AG04449 (cell line): ENCODE measurements around the gene PSAPL1.

ENCODE experiments used
- CTCF ChIA-PET: fragments of 350-600 bp; formaldehyde crosslinking; extraction: SDS; loops from one replicate; lab custom pipeline; 2021; ENCODE audit warnings: antibody characterized with exemption; lab: Yijun Ruan, JAX
- POLR2A ChIA-PET: fragments of 400-600, 350-600 bp; formaldehyde crosslinking; extraction: SDS; loops from one replicate; lab custom pipeline; 2020; ENCODE audit warnings: antibody characterized with exemption, inconsistent platforms; lab: Yijun Ruan, JAX
- DNase-seq: peaks from one replicate; pipeline ENCODE4 v3.0.0-alpha.2; 2010; ENCODE audit warnings: low read depth, low spot score
- H3K4me3 ChIP-seq: 2 replicates; pipeline ENCODE4 v1.5.1; 2011; ENCODE audit warnings: low read depth, mild to moderate bottlenecking, control low read depth, low read length
- TF ChIP-seq, protein P1 (sequence below): IDR thresholded peaks from one replicate; pipeline ENCODE4 v1.5.1; 2011; ENCODE audit warnings: mild to moderate bottlenecking, moderate library complexity, low read length, control low read depth, inconsistent platforms; ENCODE audit not compliant: insufficient read depth; ENCODE audit errors: missing control alignments

PSAPL1 gene

DNA sequence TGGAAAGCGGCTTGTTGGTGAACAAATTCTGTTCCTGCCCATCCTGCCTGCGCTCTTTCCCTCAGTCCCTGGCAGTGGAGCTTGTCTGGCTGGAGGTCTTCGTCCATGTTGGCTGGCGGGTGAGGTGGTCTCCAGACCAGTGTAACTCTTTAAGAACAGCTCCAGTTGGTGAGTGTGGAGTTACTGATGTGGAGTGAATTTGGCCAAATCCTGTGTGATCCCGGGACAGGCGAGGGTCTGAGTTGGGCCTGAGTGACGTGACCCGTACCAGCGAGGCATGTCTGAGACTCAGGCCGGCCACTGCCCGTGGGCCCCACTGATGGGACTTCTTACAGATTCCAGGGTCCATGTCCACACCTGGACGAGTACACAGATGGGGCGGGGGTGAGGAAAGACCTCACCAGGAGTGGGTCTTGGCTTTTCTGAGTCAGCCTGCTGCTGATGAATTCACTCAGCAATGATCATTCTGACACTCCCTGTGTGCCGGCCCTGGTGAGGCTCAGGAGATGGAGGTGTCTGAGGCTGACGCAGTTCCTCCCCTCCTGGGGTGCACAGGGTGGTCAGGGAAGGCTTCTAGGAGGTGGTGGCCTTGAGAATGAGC is 45.5 kb downstream of the PSAPL1 start:
- CTCF ChIA-PET, result no interaction called here

DNA sequence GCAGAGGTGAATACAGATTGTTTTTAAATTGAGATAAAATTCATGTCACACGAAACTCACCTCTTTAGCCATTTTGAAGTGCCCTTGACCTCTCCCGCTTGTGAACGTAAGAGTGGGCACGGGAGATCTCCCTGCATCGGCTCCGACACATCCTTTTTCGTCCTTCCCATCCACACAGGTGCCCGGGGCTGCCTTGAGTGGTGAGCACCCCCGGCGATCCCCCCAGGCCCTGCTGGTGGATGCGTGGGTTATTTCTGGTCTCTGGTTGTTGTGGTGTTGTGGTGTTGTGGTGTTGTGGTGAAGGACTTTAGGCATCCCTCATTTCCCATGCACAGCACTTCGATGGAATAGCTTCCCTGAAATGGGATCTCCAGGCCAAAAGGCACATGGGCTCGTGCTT is 46.1 kb downstream of the PSAPL1 start:
- TF ChIP-seq, protein P1, sequence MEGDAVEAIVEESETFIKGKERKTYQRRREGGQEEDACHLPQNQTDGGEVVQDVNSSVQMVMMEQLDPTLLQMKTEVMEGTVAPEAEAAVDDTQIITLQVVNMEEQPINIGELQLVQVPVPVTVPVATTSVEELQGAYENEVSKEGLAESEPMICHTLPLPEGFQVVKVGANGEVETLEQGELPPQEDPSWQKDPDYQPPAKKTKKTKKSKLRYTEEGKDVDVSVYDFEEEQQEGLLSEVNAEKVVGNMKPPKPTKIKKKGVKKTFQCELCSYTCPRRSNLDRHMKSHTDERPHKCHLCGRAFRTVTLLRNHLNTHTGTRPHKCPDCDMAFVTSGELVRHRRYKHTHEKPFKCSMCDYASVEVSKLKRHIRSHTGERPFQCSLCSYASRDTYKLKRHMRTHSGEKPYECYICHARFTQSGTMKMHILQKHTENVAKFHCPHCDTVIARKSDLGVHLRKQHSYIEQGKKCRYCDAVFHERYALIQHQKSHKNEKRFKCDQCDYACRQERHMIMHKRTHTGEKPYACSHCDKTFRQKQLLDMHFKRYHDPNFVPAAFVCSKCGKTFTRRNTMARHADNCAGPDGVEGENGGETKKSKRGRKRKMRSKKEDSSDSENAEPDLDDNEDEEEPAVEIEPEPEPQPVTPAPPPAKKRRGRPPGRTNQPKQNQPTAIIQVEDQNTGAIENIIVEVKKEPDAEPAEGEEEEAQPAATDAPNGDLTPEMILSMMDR, result no peak
- no peak for DNase-seq
- CTCF ChIA-PET, result no interaction called here
- POLR2A ChIA-PET, result no interaction called here
- H3K4me3 ChIP-seq, result no peak overlapping the region

More for the DNA sequence above, 45.5 kb downstream of the PSAPL1 start:
- DNase-seq, result no peak
- TF ChIP-seq, protein P1, result no peak
- POLR2A ChIA-PET, result no interaction called here
- no peak overlapping the region for H3K4me3 ChIP-seq

DNA sequence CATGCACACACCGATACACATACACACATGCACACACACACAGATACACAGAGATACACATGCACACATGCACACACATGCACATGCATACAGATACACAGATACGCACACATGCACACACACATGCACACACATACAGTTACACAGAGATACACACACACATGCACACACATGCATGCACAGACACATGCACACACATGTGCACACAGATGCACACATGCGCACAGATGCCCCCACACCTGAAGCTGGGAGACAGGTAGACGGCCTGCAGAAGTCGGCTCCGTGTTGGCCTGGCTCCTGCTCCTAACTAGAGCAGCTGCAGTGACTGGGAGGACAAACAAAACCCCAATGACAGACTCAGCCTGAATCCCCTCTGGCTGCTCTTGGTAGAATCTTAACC is 46.8 kb downstream of the PSAPL1 start:
- no peak for DNase-seq
- TF ChIP-seq, protein P1, result no peak
- POLR2A ChIA-PET, result no interaction called here
- no peak overlapping the region for H3K4me3 ChIP-seq
- CTCF ChIA-PET, result no interaction called here

DNA sequence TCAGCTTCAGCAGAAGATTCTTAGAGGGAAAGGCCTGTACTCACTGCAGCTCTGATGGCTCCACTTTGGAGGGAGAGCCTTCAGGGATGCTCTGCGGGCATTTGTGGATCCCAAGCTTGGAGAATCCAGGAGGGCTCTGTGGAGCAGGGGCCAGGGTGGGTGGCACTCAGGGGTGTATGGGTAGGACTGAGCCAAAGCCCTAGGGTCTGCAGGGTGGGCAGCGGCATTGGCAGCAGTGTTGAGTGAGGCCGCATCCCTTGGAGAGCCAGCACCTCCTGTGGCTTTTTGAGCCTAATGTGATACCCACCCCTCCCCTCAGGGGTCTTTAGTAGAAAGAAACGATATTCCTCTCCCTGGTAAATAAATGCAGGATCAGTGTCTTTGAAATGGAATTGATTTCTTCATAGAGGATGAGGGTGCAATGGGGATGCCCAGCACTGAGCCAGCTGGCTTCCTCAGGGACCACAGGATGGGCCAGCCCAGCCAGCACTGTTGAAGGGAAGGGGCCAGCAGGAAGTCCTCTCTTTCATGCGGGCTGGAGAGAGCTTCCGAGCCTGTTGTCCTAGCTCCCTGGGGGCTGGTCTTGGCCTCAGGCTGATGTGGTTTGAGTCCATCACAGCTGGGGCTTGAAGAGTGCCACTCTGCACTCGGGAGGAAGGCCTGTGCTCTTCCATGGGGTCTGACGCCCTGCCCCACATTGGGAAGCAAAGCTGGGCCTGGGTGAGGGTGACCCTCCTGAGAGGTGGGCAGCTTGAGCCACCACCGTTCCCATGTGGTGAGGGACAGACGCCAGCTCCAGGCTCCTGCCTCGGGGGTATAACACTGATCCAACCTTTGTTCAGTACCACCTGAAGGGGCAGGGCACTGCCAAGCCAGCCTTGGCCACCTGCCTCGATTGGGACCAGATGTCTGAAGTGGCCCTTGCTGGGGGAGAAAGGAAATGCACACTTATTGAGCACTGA is 49.5 kb downstream of the PSAPL1 start:
- TF ChIP-seq, protein P1, result no peak

DNA sequence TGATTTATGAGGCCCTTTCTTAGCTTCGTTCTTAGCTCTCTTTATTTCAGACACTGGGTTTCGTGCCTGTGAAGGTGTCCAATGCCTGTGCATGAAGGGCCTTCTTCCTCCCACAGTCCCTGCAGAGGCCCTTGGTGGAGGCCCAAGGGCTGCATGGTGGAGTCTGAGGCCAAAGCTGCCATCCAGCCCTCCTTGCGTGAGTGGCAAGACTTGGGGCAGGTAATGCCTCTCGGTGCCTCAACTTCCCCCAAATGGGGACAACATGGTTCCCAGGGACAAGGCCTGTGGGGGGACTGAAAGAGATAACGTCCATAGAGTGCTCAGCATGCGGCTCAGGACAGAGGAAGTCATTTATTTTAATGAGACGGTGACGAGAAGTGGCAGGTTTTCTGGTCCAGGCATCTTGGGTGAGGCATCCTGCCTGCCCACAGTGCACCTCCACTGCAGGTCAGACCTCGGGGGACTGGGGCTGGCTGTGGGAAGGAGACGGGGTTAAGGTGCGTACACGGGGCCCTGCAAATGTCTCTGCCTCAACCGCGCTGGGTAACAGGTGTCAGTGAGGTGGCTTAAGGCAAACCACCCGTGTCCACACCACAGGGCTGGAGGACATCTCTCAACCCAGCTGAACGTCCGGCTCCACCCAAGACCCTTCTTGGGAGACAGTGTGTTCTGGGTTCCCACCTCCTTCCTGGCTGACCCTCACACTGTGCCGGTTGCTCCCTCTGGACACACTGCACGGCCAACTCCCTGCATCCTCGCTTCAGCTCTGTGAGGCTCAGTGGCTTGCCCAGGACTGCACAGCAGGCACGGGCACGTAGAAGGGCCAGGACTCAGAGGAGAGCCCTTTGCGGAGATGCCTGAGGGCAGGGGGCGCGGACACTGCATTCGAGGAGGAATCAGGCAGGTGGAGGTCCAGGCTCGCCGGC is 50.5 kb downstream of the PSAPL1 start:
- CTCF ChIA-PET, result interaction anchor here (1.3 kb wide), 1 partner anchor 11 kb away, joined by 3 read pairs; no protein-coding TSS in a partner anchor
- POLR2A ChIA-PET, result interaction anchor here (1.0 kb wide), 1 partner anchor 9 kb away, joined by 3 read pairs; no protein-coding TSS in a partner anchor
- TF ChIP-seq, protein P1, result no peak
- no peak overlapping the region for H3K4me3 ChIP-seq
- no peak for DNase-seq

More for the DNA sequence above, 49.5 kb downstream of the PSAPL1 start:
- DNase-seq, result no peak
- no peak overlapping the region for H3K4me3 ChIP-seq
- ChIA-PET CTCF (no interaction called here), POLR2A (no interaction called here)
